HG03060 (cell line): ENCODE results near the gene ACBD4.

Source experiments
- ATAC-seq: cut with Tn5 transposase; IDR thresholded peaks from one replicate; pipeline ENCODE4 v1.9.1; 2021; ENCODE audit warnings: low read depth, moderate number of reproducible peaks; ENCODE audit not compliant: unreplicated experiment

The ACBD4 gene

GRCh38 chr17:45149669-45150664 lies 14.5 kb downstream of the ACBD4 start:
- ATAC-seq: no peak

GRCh38 chr17:45150911-45151809 lies 15.7 kb downstream of the ACBD4 start:
- ATAC-seq: no peak

GRCh38 chr17:45155029-45155428 lies 19.5 kb downstream of the ACBD4 start:
- no peak for ATAC-seq

GRCh38 chr17:45155483-45155882 lies 20.0 kb downstream of the ACBD4 start:
- no peak for ATAC-seq

GRCh38 chr17:45156242-45156641 lies 20.8 kb downstream of the ACBD4 start:
- ATAC-seq: no peak

GRCh38 chr17:45160447-45161287 lies 25.2 kb downstream of the ACBD4 start:
- ATAC-seq: no peak

- peak; percentile 94 for ATAC-seq
Observed at GRCh38 chr17:45161288-45162024, 26.0 kb downstream of the ACBD4 start, which contains the start of gene HEXIM2. Gene HEXIM2 (plus strand): TSS chr17:45161875. CDS start chr17:45162794, 919 bp downstream.

GRCh38 chr17:45162025-45162687 lies 26.7 kb downstream of the ACBD4 start:
- ATAC-seq: no peak

- no peak for ATAC-seq
Observed at GRCh38 chr17:45164734-45165269, 29.3 kb downstream of the ACBD4 start.

GRCh38 chr17:45168991-45169752 lies 33.7 kb downstream of the ACBD4 start:
- ATAC-seq: no peak

GRCh38 chr17:45170280-45170930 lies 34.9 kb downstream of the ACBD4 start:
- ATAC-seq: no peak

GRCh38 chr17:45170931-45171337 lies 35.4 kb downstream of the ACBD4 start:
- no peak for ATAC-seq

GRCh38 chr17:45171338-45172231 lies 36.1 kb downstream of the ACBD4 start:
- ATAC-seq: no peak

- ATAC-seq: no peak
Observed at GRCh38 chr17:45172232-45172540, 36.7 kb downstream of the ACBD4 start.

- no peak for ATAC-seq
Observed at GRCh38 chr17:45172541-45173286, 37.2 kb downstream of the ACBD4 start.

- ATAC-seq: no peak
Observed at GRCh38 chr17:45175759-45176115, 40.2 kb downstream of the ACBD4 start.
